CD4-positive, alpha-beta memory T cell (primary cell): ENCODE data around the gene BICD2. TPM values are rescaled to one million over a fixed set of nuclear protein-coding genes. Genes with fewer than 3 reads are reported as not detected.
A peak's percentile ranks its signal among the peaks of the same experiment; 100 is the strongest.

ENCODE experiments used
- CTCF ChIA-PET: fragments of 350-600 bp; sonication (Branson Sonifier 250); formaldehyde crosslinking; loops from one replicate; lab custom pipeline; 2021; ENCODE audit warnings: inconsistent platforms; ENCODE audit not compliant: partially characterized antibody; lab: Charles Lee
- POLR2A ChIA-PET: fragments of 350-600 bp; sonication (Branson Sonifier 250); formaldehyde crosslinking; loops from one replicate; lab custom pipeline; 2021; ENCODE audit not compliant: partially characterized antibody; lab: Charles Lee
- DNase-seq, 5 donors: peaks; one replicate each; pipeline versions ENCODE4 v3.0.0 to v3.0.0-alpha.2; 2020 to 2022; ENCODE audit warnings: mixed read lengths in 1 of 5
- H3K27ac ChIP-seq: one replicate; pipeline ENCODE4 v1.7.0; 2013; ENCODE audit warnings: low read depth, low read length
- H3K27me3 ChIP-seq: 2 replicates; pipeline ENCODE4 v1.7.0; 2013; ENCODE audit warnings: mild to moderate bottlenecking, low read length, moderate library complexity; ENCODE audit not compliant: insufficient read depth
- H3K36me3 ChIP-seq: 2 replicates; pipeline ENCODE4 v1.7.0; 2013; ENCODE audit warnings: mild to moderate bottlenecking, low read length, moderate library complexity; ENCODE audit not compliant: insufficient read depth
- H3K4me1 ChIP-seq: 2 replicates; pipeline ENCODE4 v1.7.0; 2013; ENCODE audit warnings: mild to moderate bottlenecking, low read length, moderate library complexity; ENCODE audit not compliant: insufficient read depth
- H3K4me3 ChIP-seq, 2 donors: one replicate each; pipeline ENCODE4 v1.7.0; 2013; ENCODE audit warnings: low read length in 2 of 2, mild to moderate bottlenecking in 1 of 2
- H3K9me3 ChIP-seq, 2 donors: one replicate each; pipeline ENCODE4 v1.7.0; 2013; ENCODE audit warnings: low read length in 2 of 2, control low read depth in 1 of 2; ENCODE audit not compliant: control insufficient read depth in 1 of 2
- H3K27ac Mint-ChIP-seq, 7 donors: one replicate each; pipeline ENCODE4 v1.8.0; 2020 to 2021; ENCODE audit warnings: mixed read lengths in 7 of 7, mild to moderate bottlenecking in 6 of 7, inconsistent platforms in 3 of 7, moderate library complexity in 3 of 7
- H3K27me3 Mint-ChIP-seq, 2 donors: one replicate each; pipeline ENCODE4 v1.8.0; 2020 to 2021; ENCODE audit warnings: mixed read lengths in 2 of 2
- H3K36me3 Mint-ChIP-seq, 2 donors: one replicate each; pipeline ENCODE4 v1.8.0; 2020 to 2021; ENCODE audit warnings: mixed read lengths in 2 of 2, inconsistent platforms in 1 of 2, mild to moderate bottlenecking in 1 of 2
- H3K4me1 Mint-ChIP-seq, 4 donors: one replicate each; pipeline ENCODE4 v1.8.0; 2020 to 2021; ENCODE audit warnings: mixed read lengths in 4 of 4, mild to moderate bottlenecking in 1 of 4
- H3K4me3 Mint-ChIP-seq, 8 donors: one replicate each; pipeline ENCODE4 v1.8.0; 2020 to 2021; ENCODE audit warnings: mixed read lengths in 8 of 8, mild to moderate bottlenecking in 7 of 8, moderate library complexity in 6 of 8, inconsistent platforms in 3 of 8
- H3K9me3 Mint-ChIP-seq, 8 donors: one replicate each; pipeline ENCODE4 v1.8.0; 2020 to 2021; ENCODE audit warnings: mixed read lengths in 8 of 8, mild to moderate bottlenecking in 5 of 8, inconsistent platforms in 3 of 8, moderate library complexity in 1 of 8
- intact Hi-C: fragments of 100-400 bp; cut with micrococcal nuclease; formaldehyde crosslinking; loops from one replicate; pipeline ENCODE4 v1.15.1; 2023
- polyA plus RNA-seq, 2 donors: library from polyadenylated mRNA; unstranded; fragments of 300-500 nt; fragmentation: Illumina TruSeq; gene quantifications; one replicate each; pipeline ENCODE4 v1.2.3, GENCODE V29; 2021
- total RNA-seq, 2 experiments: library from RNA; stranded (reverse); gene quantifications; one replicate each; pipeline ENCODE4 v1.2.3, GENCODE V29; 2021

The BICD2 gene
- total and polyA plus RNA-seq, 4 experiments from 2014 or later: 3.8 to 34.2 (median 26.7) TPM

- intact Hi-C loops: no loop called here
- Mint-ChIP-seq H3K4me3 (no peak overlapping the region), H3K27me3 (no peaks in the 10 kb centered on the region), H3K4me1 (peaks cover 0 to 10% (median 6%) of the 10 kb centered on the region in 4 donors), H3K36me3 (peaks cover 5 to 68% of the 10 kb centered on the region in 2 donors), H3K9me3 (no peaks in the 10 kb centered on the region), H3K27ac (no peak overlapping the region)
- Histone ChIP-seq H3K36me3 (peaks cover 42% of the 10 kb centered on the region), H3K4me1 (no peaks in the 10 kb centered on the region), H3K4me3 (no peak overlapping the region), H3K27me3 (no peaks in the 10 kb centered on the region), H3K9me3 (no peaks in the 10 kb centered on the region), H3K27ac (no peak overlapping the region)
- ChIA-PET POLR2A (interaction anchor here (0.9 kb wide), 1 partner anchor 12 kb away, joined by 3 read pairs; no protein-coding TSS in a partner anchor), CTCF (no interaction called here)
- DNase-seq: no peak
Observed at GRCh38 chr9:92725266-92725545, 39.4 kb downstream of the BICD2 start.

GRCh38 chr9:92724528-92725265 is 39.9 kb downstream of the BICD2 start:
- Mint-ChIP-seq H3K27ac (peak overlapping the region in 6 of 7 donors; percentile 4 to 92 (median 73)), H3K9me3 (no peaks in the 10 kb centered on the region), H3K4me1 (peaks cover 0 to 10% (median 5%) of the 10 kb centered on the region in 4 donors), H3K4me3 (no peak overlapping the region), H3K36me3 (peaks cover 10 to 73% of the 10 kb centered on the region in 2 donors), H3K27me3 (no peaks in the 10 kb centered on the region)
- ChIA-PET CTCF (no interaction called here), POLR2A (interaction anchor here (0.9 kb wide), 1 partner anchor 12 kb away, joined by 3 read pairs; no protein-coding TSS in a partner anchor)
- Histone ChIP-seq H3K27ac (no peak overlapping the region), H3K4me1 (no peaks in the 10 kb centered on the region), H3K36me3 (peaks cover 47% of the 10 kb centered on the region), H3K9me3 (no peaks in the 10 kb centered on the region), H3K4me3 (no peak overlapping the region), H3K27me3 (no peaks in the 10 kb centered on the region)
- DNase-seq: no peak
- intact Hi-C loops: no loop called here

- peaks cover 16 to 75% of the 10 kb centered on the region in 2 donors for H3K36me3 Mint-ChIP-seq
- H3K27ac ChIP-seq: no peak overlapping the region
Observed at GRCh38 chr9:92723801-92724323, 40.8 kb downstream of the BICD2 start.

GRCh38 chr9:92723299-92723625 is 41.4 kb downstream of the BICD2 start:
- Mint-ChIP-seq H3K4me1 (peaks cover 0 to 10% (median 5%) of the 10 kb centered on the region in 4 donors), H3K4me3 (no peak overlapping the region), H3K36me3 (peaks cover 16 to 76% of the 10 kb centered on the region in 2 donors), H3K27me3 (no peaks in the 10 kb centered on the region), H3K27ac (peak overlapping the region in 4 of 7 donors; percentile 4 to 42 (median 30)), H3K9me3 (no peaks in the 10 kb centered on the region)
- Histone ChIP-seq H3K4me3 (no peak overlapping the region), H3K36me3 (peaks cover 50% of the 10 kb centered on the region), H3K27me3 (no peaks in the 10 kb centered on the region), H3K9me3 (no peaks in the 10 kb centered on the region), H3K27ac (no peak overlapping the region), H3K4me1 (no peaks in the 10 kb centered on the region)
- ChIA-PET POLR2A (no interaction called here), CTCF (no interaction called here)
- intact Hi-C loops: no loop called here
- no peak for DNase-seq

More at GRCh38 chr9:92723801-92724323, 40.8 kb downstream of the BICD2 start:
- H3K36me3 ChIP-seq: peaks cover 52% of the 10 kb centered on the region
- no peak overlapping the region for H3K4me3 ChIP-seq
- intact Hi-C loops: no loop called here
- H3K9me3 Mint-ChIP-seq: no peaks in the 10 kb centered on the region
- H3K27me3 Mint-ChIP-seq: no peaks in the 10 kb centered on the region
- CTCF ChIA-PET: no interaction called here
- H3K27ac Mint-ChIP-seq: peak overlapping the region; percentile 4 to 92 (median 67)
- H3K4me1 Mint-ChIP-seq: peaks cover 0 to 10% (median 5%) of the 10 kb centered on the region in 4 donors
- H3K27me3 ChIP-seq: no peaks in the 10 kb centered on the region
- no peak for DNase-seq
- no peaks in the 10 kb centered on the region for H3K9me3 ChIP-seq
- H3K4me3 Mint-ChIP-seq: no peak overlapping the region
- H3K4me1 ChIP-seq: no peaks in the 10 kb centered on the region
- POLR2A ChIA-PET: no interaction called here

GRCh38 chr9:92722386-92723298 is 42.0 kb downstream of the BICD2 start:
- Mint-ChIP-seq H3K4me1 (peaks cover 0 to 10% (median 5%) of the 10 kb centered on the region in 4 donors), H3K36me3 (peaks cover 16 to 76% of the 10 kb centered on the region in 2 donors), H3K9me3 (no peaks in the 10 kb centered on the region), H3K27me3 (no peaks in the 10 kb centered on the region), H3K27ac (peak overlapping the region in 3 of 7 donors; percentile 42 to 50 (median 47)), H3K4me3 (no peak overlapping the region)
- intact Hi-C loops: no loop called here
- H3K27ac ChIP-seq: no peak overlapping the region
- ChIA-PET CTCF (no interaction called here), POLR2A (no interaction called here)
- no peaks in the 10 kb centered on the region for H3K27me3 ChIP-seq
- H3K4me1 ChIP-seq: no peaks in the 10 kb centered on the region
- DNase-seq: no peak
- peaks cover 53% of the 10 kb centered on the region for H3K36me3 ChIP-seq
- no peaks in the 10 kb centered on the region for H3K9me3 ChIP-seq
- no peak overlapping the region for H3K4me3 ChIP-seq

GRCh38 chr9:92721548-92721947 is 43.1 kb downstream of the BICD2 start:
- CTCF ChIA-PET: interaction anchor here (0.7 to 10.6 kb wide), 2 partner anchors 13 to 68 kb away, joined by 3 to 157 read pairs; no protein-coding TSS in a partner anchor
- H3K36me3 ChIP-seq: peaks cover 55% of the 10 kb centered on the region
- H3K4me1 ChIP-seq: no peaks in the 10 kb centered on the region

More at GRCh38 chr9:92721548-92721947, 43.1 kb downstream of the BICD2 start:
- DNase-seq: no peak
- no peaks in the 10 kb centered on the region for H3K9me3 ChIP-seq
- Mint-ChIP-seq H3K4me3 (no peak overlapping the region), H3K9me3 (no peaks in the 10 kb centered on the region), H3K36me3 (peaks cover 17 to 76% of the 10 kb centered on the region in 2 donors), H3K27ac (peak overlapping the region in 6 of 7 donors; percentile 4 to 80 (median 54)), H3K4me1 (peaks cover 1 to 10% (median 4%) of the 10 kb centered on the region in 4 donors), H3K27me3 (no peaks in the 10 kb centered on the region)
- POLR2A ChIA-PET: no interaction called here
- no peak overlapping the region for H3K4me3 ChIP-seq
- intact Hi-C loops: no loop called here
- H3K27me3 ChIP-seq: no peaks in the 10 kb centered on the region
- no peak overlapping the region for H3K27ac ChIP-seq
